ENCODE results near the gene LY6G6D. TPM values are rescaled to one million over a fixed set of nuclear protein-coding genes. Genes with fewer than 3 reads are reported as not detected.

Gene LY6G6D
- total RNA-seq, 1 experiment from 2014 or later = not detected

DNA sequence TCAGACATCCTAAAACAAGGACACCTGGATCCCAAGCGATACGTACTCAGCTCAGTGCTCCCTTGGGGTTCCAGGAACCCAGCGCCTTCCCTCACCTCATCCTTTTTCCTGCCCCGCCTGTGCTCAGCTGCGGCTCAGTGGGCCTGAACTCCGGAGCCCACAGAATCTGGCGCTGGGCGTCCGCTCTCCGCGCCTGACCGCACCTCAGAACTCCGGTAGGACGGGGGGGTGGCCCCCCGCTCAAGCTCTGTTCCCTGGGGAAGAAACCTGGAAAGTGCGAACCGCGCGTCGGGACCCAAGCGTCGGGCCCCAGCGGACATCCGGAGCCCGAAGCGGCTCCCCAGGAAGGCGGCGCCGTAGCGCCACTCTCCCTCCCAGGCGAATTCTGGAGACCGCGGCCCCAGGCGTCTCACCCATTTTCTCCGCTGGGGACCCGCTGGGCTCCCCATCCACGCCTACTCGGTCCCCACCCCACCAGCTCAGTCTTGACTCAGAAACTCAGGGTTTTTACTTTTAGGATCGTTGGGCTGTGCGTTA lies 33.9 kb upstream of the LY6G6D start:
- TF ChIP-seq, protein P1, sequence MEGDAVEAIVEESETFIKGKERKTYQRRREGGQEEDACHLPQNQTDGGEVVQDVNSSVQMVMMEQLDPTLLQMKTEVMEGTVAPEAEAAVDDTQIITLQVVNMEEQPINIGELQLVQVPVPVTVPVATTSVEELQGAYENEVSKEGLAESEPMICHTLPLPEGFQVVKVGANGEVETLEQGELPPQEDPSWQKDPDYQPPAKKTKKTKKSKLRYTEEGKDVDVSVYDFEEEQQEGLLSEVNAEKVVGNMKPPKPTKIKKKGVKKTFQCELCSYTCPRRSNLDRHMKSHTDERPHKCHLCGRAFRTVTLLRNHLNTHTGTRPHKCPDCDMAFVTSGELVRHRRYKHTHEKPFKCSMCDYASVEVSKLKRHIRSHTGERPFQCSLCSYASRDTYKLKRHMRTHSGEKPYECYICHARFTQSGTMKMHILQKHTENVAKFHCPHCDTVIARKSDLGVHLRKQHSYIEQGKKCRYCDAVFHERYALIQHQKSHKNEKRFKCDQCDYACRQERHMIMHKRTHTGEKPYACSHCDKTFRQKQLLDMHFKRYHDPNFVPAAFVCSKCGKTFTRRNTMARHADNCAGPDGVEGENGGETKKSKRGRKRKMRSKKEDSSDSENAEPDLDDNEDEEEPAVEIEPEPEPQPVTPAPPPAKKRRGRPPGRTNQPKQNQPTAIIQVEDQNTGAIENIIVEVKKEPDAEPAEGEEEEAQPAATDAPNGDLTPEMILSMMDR (IDR thresholded peaks at IDR 0.05; ENCODE audit: insufficient read depth in 1 of 2, low read depth in 1 of 2, low read length in 1 of 2, severe bottlenecking in 1 of 2, unreplicated experiment in 1 of 2) = peak in 1 of 2 experiments; percentile 12
- H3K27ac Mint-ChIP-seq (ENCODE audit: unreplicated experiment) = peak overlapping the region; percentile 54
- peaks cover 22% of the 10 kb centered on the region for H3K36me3 Mint-ChIP-seq (ENCODE audit: insufficient read depth, unreplicated experiment)
- intact Hi-C loops (cut with micrococcal nuclease; ENCODE audit: unreplicated experiment) = loop anchor here (2.0 kb wide), 1 partner anchor 22 kb away; the partner anchor contains the start of gene ABHD16A
- ChIA-PET CTCF (interaction anchor here (0.6 to 2.3 kb wide), 17 partner anchors 9 to 183 kb away, joined by 3 to 18 read pairs (median 5); partner anchors contain the start of genes CLIC1, CSNK2B, HSPA1B and LY6G6D), POLR2A (interaction anchor here (1.0 kb wide), 2 partner anchors 56 to 134 kb away, joined by 3 read pairs; partner anchors contain the start of gene HSPA1L)
- H3K27me3 Mint-ChIP-seq (ENCODE audit: insufficient read depth, unreplicated experiment) = no peaks in the 10 kb centered on the region
- peaks cover 17% of the 10 kb centered on the region for H3K4me1 Mint-ChIP-seq (ENCODE audit: low read depth, unreplicated experiment)
- Histone ChIP-seq H3K9me3 (no peaks in the 10 kb centered on the region), H3K27me3 (replicated peaks; ENCODE audit: control insufficient read depth, insufficient read depth, low read length) (no peaks in the 10 kb centered on the region), H3K4me1 (peaks cover 25% of the 10 kb centered on the region), H3K4me3 (ENCODE audit: low read depth, low read length) (peak overlapping the region; percentile 49), H3K36me3 (ENCODE audit: control insufficient read depth, insufficient read depth, low read length) (no peaks in the 10 kb centered on the region)
- BruUV-seq (replicated peaks) = no TSS peak
- peak overlapping the region; percentile 76 for H3K4me3 Mint-ChIP-seq (ENCODE audit: unreplicated experiment)
- peak; percentile 59 to 69 for DNase-seq
- no peaks in the 10 kb centered on the region for H3K9me3 Mint-ChIP-seq (ENCODE audit: unreplicated experiment)

DNA sequence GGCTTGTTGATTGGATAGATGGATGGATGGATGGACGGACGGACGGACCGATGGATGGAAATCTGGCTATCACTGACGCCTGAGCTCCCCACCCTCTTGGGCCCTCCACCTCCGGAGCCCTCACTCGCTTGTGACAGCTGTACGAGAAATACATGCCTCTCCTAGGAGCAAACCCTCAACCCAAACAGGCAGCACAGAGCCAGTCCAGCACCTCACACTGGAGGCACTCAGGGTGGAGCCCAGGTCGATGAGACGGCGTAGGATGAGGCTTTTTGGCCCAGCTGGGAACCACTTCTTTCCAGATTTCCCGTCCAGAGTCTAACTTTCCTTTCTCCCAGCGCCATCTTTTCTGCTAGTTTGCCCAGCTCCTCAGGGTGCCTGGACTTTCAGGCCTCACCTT lies 31.6 kb upstream of the LY6G6D start:
- Mint-ChIP-seq H3K27me3 (ENCODE audit: insufficient read depth, unreplicated experiment) (no peaks in the 10 kb centered on the region), H3K9me3 (ENCODE audit: unreplicated experiment) (no peaks in the 10 kb centered on the region), H3K4me1 (ENCODE audit: low read depth, unreplicated experiment) (peaks cover 17% of the 10 kb centered on the region), H3K27ac (ENCODE audit: unreplicated experiment) (peak overlapping the region; percentile 94), H3K4me3 (ENCODE audit: unreplicated experiment) (peak overlapping the region; percentile 76), H3K36me3 (ENCODE audit: insufficient read depth, unreplicated experiment) (peaks cover 28% of the 10 kb centered on the region)
- BruUV-seq (replicated peaks) = no TSS peak
- intact Hi-C loops (cut with micrococcal nuclease; ENCODE audit: unreplicated experiment) = no loop called here
- H3K36me3 ChIP-seq (ENCODE audit: control insufficient read depth, insufficient read depth, low read length) = 0 out of 2 replicates have a peak, but pooled peaks cover 1% of the 10 kb centered on the region
- H3K27me3 ChIP-seq (replicated peaks; ENCODE audit: control insufficient read depth, insufficient read depth, low read length) = no peaks in the 10 kb centered on the region
- no peak for DNase-seq
- H3K4me3 ChIP-seq (ENCODE audit: low read depth, low read length) = no peak overlapping the region
- TF ChIP-seq, protein P1 (IDR thresholded peaks at IDR 0.05; ENCODE audit: insufficient read depth in 1 of 2, low read depth in 1 of 2, low read length in 1 of 2, severe bottlenecking in 1 of 2, unreplicated experiment in 1 of 2) = no peak
- ChIA-PET POLR2A (no interaction called here), CTCF (interaction anchor here (2.2 kb wide), 1 partner anchor 86 kb away, joined by 6 read pairs; no protein-coding TSS in a partner anchor)
- H3K4me1 ChIP-seq = peaks cover 26% of the 10 kb centered on the region
- no peaks in the 10 kb centered on the region for H3K9me3 ChIP-seq

DNA sequence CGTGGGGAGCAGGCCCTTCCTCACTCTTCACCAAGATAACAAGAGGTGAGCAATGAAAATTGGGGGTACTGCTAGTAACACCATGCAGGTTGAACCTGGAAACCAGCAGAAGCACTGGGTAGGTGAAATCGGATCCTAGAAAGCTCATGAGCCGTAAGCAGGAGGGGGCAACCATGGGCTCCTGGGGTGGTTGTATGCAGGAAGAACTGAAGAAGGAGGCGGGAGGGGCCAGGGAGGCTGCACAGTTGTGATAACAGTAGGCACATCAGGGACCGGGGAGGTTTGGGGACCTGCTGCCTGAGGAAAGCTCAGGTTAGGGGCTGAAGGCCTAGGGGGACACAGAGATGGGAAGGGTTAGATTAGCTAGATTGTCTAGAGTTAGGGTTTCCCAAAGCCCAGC lies 28.7 kb upstream of the LY6G6D start:
- Mint-ChIP-seq H3K27ac (ENCODE audit: unreplicated experiment) (no peak overlapping the region), H3K36me3 (ENCODE audit: insufficient read depth, unreplicated experiment) (peaks cover 49% of the 10 kb centered on the region), H3K27me3 (ENCODE audit: insufficient read depth, unreplicated experiment) (no peaks in the 10 kb centered on the region), H3K4me3 (ENCODE audit: unreplicated experiment) (no peak overlapping the region), H3K9me3 (ENCODE audit: unreplicated experiment) (no peaks in the 10 kb centered on the region), H3K4me1 (ENCODE audit: low read depth, unreplicated experiment) (peaks cover 28% of the 10 kb centered on the region)
- TF ChIP-seq, protein P1 (IDR thresholded peaks at IDR 0.05; ENCODE audit: insufficient read depth in 1 of 2, low read depth in 1 of 2, low read length in 1 of 2, severe bottlenecking in 1 of 2, unreplicated experiment in 1 of 2) = no peak
- intact Hi-C loops (cut with micrococcal nuclease; ENCODE audit: unreplicated experiment) = no loop called here
- no peaks in the 10 kb centered on the region for H3K27me3 ChIP-seq (replicated peaks; ENCODE audit: control insufficient read depth, insufficient read depth, low read length)
- H3K4me3 ChIP-seq (ENCODE audit: low read depth, low read length) = no peak overlapping the region
- H3K9me3 ChIP-seq = no peaks in the 10 kb centered on the region
- ChIA-PET POLR2A (no interaction called here), CTCF (no interaction called here)
- no TSS peak for BruUV-seq (replicated peaks)
- DNase-seq = no peak
- H3K36me3 ChIP-seq (ENCODE audit: control insufficient read depth, insufficient read depth, low read length) = peaks cover 3% of the 10 kb centered on the region; the same call in 1 of the 2 replicates
- H3K4me1 ChIP-seq = peaks cover 48% of the 10 kb centered on the region

Measured in Caco-2 (cell line).